GM23338 (cell line): ENCODE data around the gene CACNA2D2. TPM values are rescaled to one million over a fixed set of nuclear protein-coding genes. Genes with fewer than 3 reads are reported as not detected.
"Not testable (repeated sequence)": the region's sequence is repeated elsewhere in the genome, so short reads cannot be mapped to it uniquely, and the experiment has no call there.

ENCODE experiments used
- ATAC-seq: fragments of 200-7000 bp; cut with Tn5 transposase; 3 replicates; pipeline ENCODE4 v1.9.1; 2020
- DNase-seq: peaks from one replicate; pipeline ENCODE4 v3.0.0-alpha.2; 2015; ENCODE audit warnings: low spot score
- H2AFZ ChIP-seq: fragments of 200-600 bp; sonication (generic); 2 replicates; pipeline ENCODE4 v1.8.0; 2016; ENCODE audit warnings: antibody characterized with exemption, mild to moderate bottlenecking, moderate library complexity
- H3F3A ChIP-seq: fragments of 200-600 bp; sonication (generic); replicated peaks from 2 replicates; pipeline ENCODE4 v1.8.0; 2017; ENCODE audit warnings: antibody characterized with exemption, mixed run types, low read depth
- H3K27ac ChIP-seq: fragments of 200-600 bp; sonication (generic); 2 replicates; pipeline ENCODE4 v1.6.1; 2016; ENCODE audit warnings: low read depth
- H3K27me3 ChIP-seq: fragments of 200-600 bp; sonication (generic); 2 replicates; pipeline ENCODE4 v1.8.0; 2016; ENCODE audit warnings: mild to moderate bottlenecking, mixed run types, moderate library complexity; ENCODE audit not compliant: insufficient read depth
- H3K36me3 ChIP-seq: fragments of 200-600 bp; sonication (generic); 2 replicates; pipeline ENCODE4 v1.8.0; 2016; ENCODE audit warnings: mild to moderate bottlenecking; ENCODE audit not compliant: insufficient read depth
- H3K4me1 ChIP-seq: fragments of 200-600 bp; sonication (generic); 2 replicates; pipeline ENCODE4 v1.8.0; 2016; ENCODE audit warnings: mild to moderate bottlenecking, moderate library complexity; ENCODE audit not compliant: insufficient read depth
- H3K4me2 ChIP-seq: fragments of 200-600 bp; sonication (generic); 2 replicates; pipeline ENCODE4 v1.7.1; 2017; ENCODE audit warnings: mixed run types
- H3K4me3 ChIP-seq: fragments of 200-600 bp; sonication (generic); 2 replicates; pipeline ENCODE4 v1.6.1; 2016; ENCODE audit warnings: mixed run types
- H3K79me2 ChIP-seq: fragments of 200-600 bp; sonication (generic); replicated peaks from 2 replicates; pipeline ENCODE4 v1.8.0; 2017; ENCODE audit warnings: mild to moderate bottlenecking; ENCODE audit not compliant: insufficient read depth
- H3K9me2 ChIP-seq: fragments of 200-600 bp; sonication (generic); 2 replicates; pipeline ENCODE4 v1.8.0; 2017; ENCODE audit not compliant: insufficient read depth
- H4K20me1 ChIP-seq: fragments of 200-600 bp; sonication (generic); replicated peaks from 2 replicates; pipeline ENCODE4 v1.8.0; 2017; ENCODE audit warnings: mild to moderate bottlenecking; ENCODE audit not compliant: insufficient read depth
- H3K27ac Mint-ChIP-seq: 2 replicates; pipeline ENCODE4 v1.8.0; 2020; ENCODE audit warnings: inconsistent platforms, mild to moderate bottlenecking, moderate library complexity, mixed read lengths
- H3K27me3 Mint-ChIP-seq: 3 replicates; pipeline ENCODE4 v1.8.0; 2022; ENCODE audit warnings: low read depth, mild to moderate bottlenecking, moderate library complexity, mixed read lengths, inconsistent platforms; ENCODE audit not compliant: insufficient read depth, poor library complexity
- H3K36me3 Mint-ChIP-seq: 3 replicates; pipeline ENCODE4 v1.8.0; 2021; ENCODE audit warnings: low read depth, mild to moderate bottlenecking, inconsistent platforms, moderate library complexity, mixed read lengths
- H3K4me1 Mint-ChIP-seq: 3 replicates; pipeline ENCODE4 v1.8.0; 2020; ENCODE audit warnings: mild to moderate bottlenecking, inconsistent platforms, mixed read lengths
- H3K4me3 Mint-ChIP-seq: 3 replicates; pipeline ENCODE4 v1.8.0; 2021; ENCODE audit warnings: moderate library complexity, mild to moderate bottlenecking, inconsistent platforms, mixed read lengths
- H3K9me3 Mint-ChIP-seq: 3 replicates; pipeline ENCODE4 v1.8.0; 2020; ENCODE audit warnings: moderate library complexity, mild to moderate bottlenecking, inconsistent platforms, mixed read lengths
- EZH2phosphoT487 ChIP-seq: fragments of 200-600 bp; sonication (generic); IDR thresholded peaks from one replicate; pipeline ENCODE4 v1.8.1; 2018; ENCODE audit warnings: antibody characterized with exemption; ENCODE audit not compliant: unreplicated experiment
- JUNB ChIP-seq: IDR thresholded peaks from one replicate; pipeline ENCODE4 v1.6.1; 2016; ENCODE audit warnings: antibody characterized with exemption; ENCODE audit not compliant: unreplicated experiment
- NANOG ChIP-seq: IDR thresholded peaks from 2 replicates; pipeline ENCODE4 v1.6.1; 2016; ENCODE audit warnings: antibody characterized with exemption, borderline replicate concordance
- POLR2AphosphoS5 ChIP-seq: IDR thresholded peaks from 2 replicates; pipeline ENCODE4 v1.6.1; 2016; ENCODE audit warnings: antibody characterized with exemption, low read depth
- ZNF114 ChIP-seq: fragments of 250-450 bp; sonication (Bioruptor Pico); IDR thresholded peaks from 2 replicates; pipeline ENCODE4 v1.5.0; 2020; ENCODE audit warnings: mild to moderate bottlenecking, moderate library complexity
- ZNF331 ChIP-seq: fragments of 250-450 bp; sonication (Bioruptor Pico); IDR thresholded peaks from 2 replicates; pipeline ENCODE4 v1.5.0; 2020; ENCODE audit warnings: low read depth, mild to moderate bottlenecking, moderate library complexity
- polyA plus RNA-seq: library from polyadenylated mRNA; unstranded; fragments of >200 nt; fragmentation: Nextera tagmentation; extraction: Ambion mirVana; gene quantifications from 2 replicates; pipeline ENCODE4 v1.2.1, GENCODE V29; 2016
- total RNA-seq: library from RNA; depleted of rRNA; stranded (reverse); fragments of >200 nt; shearing (Covaris generic); gene quantifications from 2 replicates; pipeline ENCODE4 v1.2.3, GENCODE V29; 2014
- TF ChIP-seq, protein P1 (sequence below): IDR thresholded peaks from one replicate; pipeline ENCODE4 v1.6.1; 2018; ENCODE audit warnings: antibody characterized with exemption; ENCODE audit not compliant: unreplicated experiment
- TF ChIP-seq, protein P2 (sequence below), 2 experiments: fragments of 200-600 bp in 1 of 2; sonication (generic) in 1 of 2; conservative IDR thresholded peaks; 2 replicates each; pipeline versions ENCODE4 v1.5.1 to v1.6.1; 2016 to 2017; ENCODE audit warnings: antibody characterized with exemption in 2 of 2, low read depth in 2 of 2, mild to moderate bottlenecking in 2 of 2, moderate library complexity in 1 of 2

Gene CACNA2D2
- total and polyA plus RNA-seq, 2 experiments from 2014 or later: 4.7 to 11.4 TPM

DNA sequence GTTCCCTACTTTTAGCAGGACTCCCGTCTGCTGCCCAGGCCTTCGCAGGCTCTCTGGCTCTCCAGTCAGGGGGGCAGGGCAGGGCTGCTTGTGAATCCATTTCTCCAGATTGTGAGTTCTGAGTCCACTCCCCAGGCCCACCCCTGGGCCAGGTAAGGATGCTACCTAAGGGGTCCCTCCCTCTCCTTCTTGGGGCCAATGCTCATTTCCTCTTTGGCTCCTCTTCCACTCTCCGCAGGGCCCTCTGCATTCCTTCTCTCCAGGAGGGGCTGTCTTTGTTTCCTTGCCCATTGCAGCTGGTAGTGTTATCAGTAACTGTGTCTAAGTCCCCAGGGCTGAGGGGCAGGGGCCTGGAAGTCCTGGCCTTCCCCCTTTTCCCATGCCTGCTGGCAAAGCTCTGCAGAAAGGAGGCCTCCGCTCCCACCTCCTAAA, 13.0 kb upstream of the CACNA2D2 start (continued):
- TF ChIP-seq, protein P1, sequence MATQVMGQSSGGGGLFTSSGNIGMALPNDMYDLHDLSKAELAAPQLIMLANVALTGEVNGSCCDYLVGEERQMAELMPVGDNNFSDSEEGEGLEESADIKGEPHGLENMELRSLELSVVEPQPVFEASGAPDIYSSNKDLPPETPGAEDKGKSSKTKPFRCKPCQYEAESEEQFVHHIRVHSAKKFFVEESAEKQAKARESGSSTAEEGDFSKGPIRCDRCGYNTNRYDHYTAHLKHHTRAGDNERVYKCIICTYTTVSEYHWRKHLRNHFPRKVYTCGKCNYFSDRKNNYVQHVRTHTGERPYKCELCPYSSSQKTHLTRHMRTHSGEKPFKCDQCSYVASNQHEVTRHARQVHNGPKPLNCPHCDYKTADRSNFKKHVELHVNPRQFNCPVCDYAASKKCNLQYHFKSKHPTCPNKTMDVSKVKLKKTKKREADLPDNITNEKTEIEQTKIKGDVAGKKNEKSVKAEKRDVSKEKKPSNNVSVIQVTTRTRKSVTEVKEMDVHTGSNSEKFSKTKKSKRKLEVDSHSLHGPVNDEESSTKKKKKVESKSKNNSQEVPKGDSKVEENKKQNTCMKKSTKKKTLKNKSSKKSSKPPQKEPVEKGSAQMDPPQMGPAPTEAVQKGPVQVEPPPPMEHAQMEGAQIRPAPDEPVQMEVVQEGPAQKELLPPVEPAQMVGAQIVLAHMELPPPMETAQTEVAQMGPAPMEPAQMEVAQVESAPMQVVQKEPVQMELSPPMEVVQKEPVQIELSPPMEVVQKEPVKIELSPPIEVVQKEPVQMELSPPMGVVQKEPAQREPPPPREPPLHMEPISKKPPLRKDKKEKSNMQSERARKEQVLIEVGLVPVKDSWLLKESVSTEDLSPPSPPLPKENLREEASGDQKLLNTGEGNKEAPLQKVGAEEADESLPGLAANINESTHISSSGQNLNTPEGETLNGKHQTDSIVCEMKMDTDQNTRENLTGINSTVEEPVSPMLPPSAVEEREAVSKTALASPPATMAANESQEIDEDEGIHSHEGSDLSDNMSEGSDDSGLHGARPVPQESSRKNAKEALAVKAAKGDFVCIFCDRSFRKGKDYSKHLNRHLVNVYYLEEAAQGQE: no peak
- TF ChIP-seq NANOG (no peak), ZNF114 (CRISPR knock-in tag) (no peak), EZH2phosphoT487 (no peak), JUNB (no peak)

DNA sequence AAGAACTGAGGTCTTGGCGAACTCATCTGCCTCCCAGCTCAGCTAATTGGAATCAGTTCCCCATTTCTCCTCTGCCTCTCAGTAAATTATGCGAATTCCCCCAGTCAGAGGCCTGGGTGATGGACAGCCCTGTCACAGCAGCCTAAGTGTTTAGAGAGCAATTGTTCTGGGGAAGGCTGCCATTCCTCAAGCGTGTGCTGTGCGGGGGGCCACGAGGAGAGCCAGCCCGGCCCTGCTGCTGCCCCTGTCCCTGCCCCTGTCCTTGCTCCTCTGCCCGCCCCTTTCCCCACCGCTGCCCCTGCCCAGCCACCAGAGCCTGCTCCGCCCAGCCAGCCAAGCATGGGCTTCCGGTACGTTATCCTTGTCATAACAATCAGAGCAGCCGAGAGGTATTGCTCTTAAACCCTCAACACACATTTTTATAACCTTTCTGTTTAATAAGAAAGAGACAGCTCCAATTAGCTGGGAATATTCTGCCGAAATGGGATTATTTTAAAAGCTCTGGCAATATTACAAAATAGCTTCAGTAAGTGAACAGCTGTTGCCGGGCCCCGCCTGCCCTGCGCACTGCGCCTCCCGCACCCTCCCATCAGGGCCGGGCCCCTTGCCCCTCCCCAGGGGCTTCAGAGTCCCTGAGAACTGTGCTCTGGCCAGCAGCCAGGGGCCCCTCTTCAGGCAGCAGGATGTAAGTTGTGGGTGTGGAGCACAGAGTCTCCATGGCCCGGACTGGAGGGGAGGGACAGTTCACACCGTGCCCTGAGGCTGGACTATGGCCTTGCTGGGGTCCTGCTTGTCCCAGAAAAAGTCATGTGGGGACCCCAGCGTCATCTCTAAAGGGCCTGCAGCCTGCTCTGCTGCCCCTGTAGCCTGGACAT, 12.4 kb upstream of the CACNA2D2 start:
- peak overlapping the region; percentile 52 for H3K4me3 Mint-ChIP-seq
- peaks cover 63% of the 10 kb centered on the region for H3K4me1 Mint-ChIP-seq
- H3K27ac Mint-ChIP-seq: peak overlapping the region; percentile 92
- TF ChIP-seq POLR2AphosphoS5 (no peak), ZNF331 (CRISPR knock-in tag) (no peak)
- TF ChIP-seq, protein P2, sequence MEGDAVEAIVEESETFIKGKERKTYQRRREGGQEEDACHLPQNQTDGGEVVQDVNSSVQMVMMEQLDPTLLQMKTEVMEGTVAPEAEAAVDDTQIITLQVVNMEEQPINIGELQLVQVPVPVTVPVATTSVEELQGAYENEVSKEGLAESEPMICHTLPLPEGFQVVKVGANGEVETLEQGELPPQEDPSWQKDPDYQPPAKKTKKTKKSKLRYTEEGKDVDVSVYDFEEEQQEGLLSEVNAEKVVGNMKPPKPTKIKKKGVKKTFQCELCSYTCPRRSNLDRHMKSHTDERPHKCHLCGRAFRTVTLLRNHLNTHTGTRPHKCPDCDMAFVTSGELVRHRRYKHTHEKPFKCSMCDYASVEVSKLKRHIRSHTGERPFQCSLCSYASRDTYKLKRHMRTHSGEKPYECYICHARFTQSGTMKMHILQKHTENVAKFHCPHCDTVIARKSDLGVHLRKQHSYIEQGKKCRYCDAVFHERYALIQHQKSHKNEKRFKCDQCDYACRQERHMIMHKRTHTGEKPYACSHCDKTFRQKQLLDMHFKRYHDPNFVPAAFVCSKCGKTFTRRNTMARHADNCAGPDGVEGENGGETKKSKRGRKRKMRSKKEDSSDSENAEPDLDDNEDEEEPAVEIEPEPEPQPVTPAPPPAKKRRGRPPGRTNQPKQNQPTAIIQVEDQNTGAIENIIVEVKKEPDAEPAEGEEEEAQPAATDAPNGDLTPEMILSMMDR (conservative IDR thresholded peaks at IDR 0.05; ENCODE audit: low read depth in 2 of 2): peak in 1 of 2 experiments; percentile 20; a peak in 1 of 4 replicates
- no peaks in the 10 kb centered on the region for H3K36me3 ChIP-seq
- H3K9me2 ChIP-seq: no peaks in the 10 kb centered on the region
- H3K27me3 ChIP-seq: no peaks in the 10 kb centered on the region
- H3F3A ChIP-seq: peaks cover 9% of the 10 kb centered on the region
- peaks cover 44% of the 10 kb centered on the region for H3K4me1 ChIP-seq
- peak overlapping the region; percentile 80 for H2AFZ ChIP-seq
- peak overlapping the region; percentile 74 for H3K4me2 ChIP-seq
- peak; percentile 87 for DNase-seq
- no peaks in the 10 kb centered on the region for H3K36me3 Mint-ChIP-seq
- peak overlapping the region; percentile 71 for H3K27ac ChIP-seq
- H3K27me3 Mint-ChIP-seq: peaks cover 30% of the 10 kb centered on the region
- no peaks in the 10 kb centered on the region for H3K9me3 Mint-ChIP-seq
- ATAC-seq: peak; percentile 77
- no peaks in the 10 kb centered on the region for H3K79me2 ChIP-seq
- H3K4me3 ChIP-seq: peak overlapping the region; percentile 43
- H4K20me1 ChIP-seq: no peaks in the 10 kb centered on the region

DNA sequence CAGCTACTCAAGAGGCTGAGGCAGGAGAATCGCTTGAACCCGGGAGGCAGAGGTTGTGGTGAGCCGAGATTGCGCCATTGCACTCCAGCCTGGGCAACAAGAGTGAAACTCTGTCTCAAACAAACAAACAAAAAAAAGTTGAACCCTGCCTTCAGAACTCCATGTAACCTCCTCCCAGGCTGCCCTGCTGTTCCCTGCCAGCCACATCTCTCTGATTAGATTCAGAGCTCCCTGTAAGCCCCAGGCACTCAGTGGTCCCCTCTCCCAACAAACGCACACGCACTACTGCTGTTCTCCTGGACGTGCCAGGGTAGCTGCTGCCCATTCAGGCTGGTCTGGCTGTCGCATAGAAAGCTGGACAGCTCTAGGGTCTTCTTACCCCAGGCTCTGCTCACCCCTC, 9.5 kb upstream of the CACNA2D2 start:
- H3K36me3 Mint-ChIP-seq, H3K4me3 ChIP-seq, H3K36me3 ChIP-seq, DNase-seq, H3K9me2 ChIP-seq, H3K4me2 ChIP-seq, H3K27ac ChIP-seq, H4K20me1 ChIP-seq, H2AFZ ChIP-seq, ATAC-seq, H3K4me3 Mint-ChIP-seq, H3K79me2 ChIP-seq, H3K27ac Mint-ChIP-seq, H3F3A ChIP-seq, H3K27me3 ChIP-seq, H3K9me3 Mint-ChIP-seq: not testable (repeated sequence)
- Mint-ChIP-seq H3K27me3 (peaks cover 20% of the 10 kb centered on the region), H3K4me1 (peaks cover 44% of the 10 kb centered on the region)
- H3K4me1 ChIP-seq: peaks cover 28% of the 10 kb centered on the region
